ENCODE results near the gene E2F8. TPM values are rescaled to one million over a fixed set of nuclear protein-coding genes. Genes with fewer than 3 reads are reported as not detected.

The E2F8 gene
- total and polyA plus RNA-seq, 2 experiments from 2014 or later: 8.3 to 10.6 TPM

DNA sequence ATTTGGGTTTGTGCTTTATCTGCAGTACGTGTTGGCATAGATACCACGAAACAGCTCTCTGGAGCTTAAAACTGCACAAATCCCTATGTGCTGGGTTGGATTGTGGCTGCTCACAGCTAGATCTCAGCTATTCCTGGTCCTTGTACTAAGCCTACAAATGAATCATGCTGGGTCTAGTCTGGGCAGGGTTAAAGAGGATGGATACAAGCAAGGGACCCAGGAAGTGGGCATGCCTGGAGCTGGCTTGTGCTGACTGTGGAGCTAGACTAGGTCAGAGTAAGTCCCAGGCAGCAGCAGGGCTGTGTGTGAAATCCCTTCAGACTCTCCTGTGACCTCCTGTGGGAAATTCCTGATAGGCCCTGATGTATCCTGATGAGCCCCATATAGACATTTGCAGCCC lies 3.9 kb upstream of the E2F8 start (continued):
- TF ChIP-seq REST (IDR thresholded peaks at IDR 0.05; ENCODE audit: unreplicated experiment) (no peak), NANOG (IDR thresholded peaks at IDR 0.05; ENCODE audit: borderline replicate concordance) (no peak)
- TF ChIP-seq, protein P1, sequence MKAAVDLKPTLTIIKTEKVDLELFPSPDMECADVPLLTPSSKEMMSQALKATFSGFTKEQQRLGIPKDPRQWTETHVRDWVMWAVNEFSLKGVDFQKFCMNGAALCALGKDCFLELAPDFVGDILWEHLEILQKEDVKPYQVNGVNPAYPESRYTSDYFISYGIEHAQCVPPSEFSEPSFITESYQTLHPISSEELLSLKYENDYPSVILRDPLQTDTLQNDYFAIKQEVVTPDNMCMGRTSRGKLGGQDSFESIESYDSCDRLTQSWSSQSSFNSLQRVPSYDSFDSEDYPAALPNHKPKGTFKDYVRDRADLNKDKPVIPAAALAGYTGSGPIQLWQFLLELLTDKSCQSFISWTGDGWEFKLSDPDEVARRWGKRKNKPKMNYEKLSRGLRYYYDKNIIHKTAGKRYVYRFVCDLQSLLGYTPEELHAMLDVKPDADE (IDR thresholded peaks at IDR 0.05): no peak

- no peaks in the 10 kb centered on the region for H4K20me1 ChIP-seq (replicated peaks; ENCODE audit: insufficient read depth)
- no peak overlapping the region for H3K27ac ChIP-seq (ENCODE audit: low read depth)
- ATAC-seq (no peak), DNase-seq (ENCODE audit: low spot score) (no peak)
- no peaks in the 10 kb centered on the region for H3K9me2 ChIP-seq (ENCODE audit: insufficient read depth)
- H3K4me2 ChIP-seq: no peak overlapping the region
- H3K4me1 Mint-ChIP-seq: peaks cover 5% of the 10 kb centered on the region; the same call in 2 of the 3 replicates
- H3K79me2 ChIP-seq (replicated peaks; ENCODE audit: insufficient read depth): no peaks in the 10 kb centered on the region
- H3K4me3 Mint-ChIP-seq: no peak overlapping the region
- peaks cover 15% of the 10 kb centered on the region; the same call in 2 of the 3 replicates for H3K9me3 Mint-ChIP-seq
- peaks cover 4% of the 10 kb centered on the region; the same call in 1 of the 2 replicates for H3F3A ChIP-seq (replicated peaks; ENCODE audit: low read depth)
- no peak overlapping the region for H3K27ac Mint-ChIP-seq
- H3K4me3 ChIP-seq: no peak overlapping the region
- H3K36me3 ChIP-seq (ENCODE audit: insufficient read depth): no peaks in the 10 kb centered on the region
- peaks cover 12% of the 10 kb centered on the region; the same call in 2 of the 3 replicates for H3K36me3 Mint-ChIP-seq (ENCODE audit: low read depth)
- peaks cover 28% of the 10 kb centered on the region for H3K27me3 Mint-ChIP-seq (ENCODE audit: insufficient read depth, low read depth, poor library complexity)
- H3K27me3 ChIP-seq (ENCODE audit: insufficient read depth): peaks cover 32% of the 10 kb centered on the region
- H2AFZ ChIP-seq: no peak overlapping the region
- H3K4me1 ChIP-seq (ENCODE audit: insufficient read depth): no peaks in the 10 kb centered on the region
- no peak for TF ChIP-seq NANOG (IDR thresholded peaks at IDR 0.05; ENCODE audit: borderline replicate concordance)
- TF ChIP-seq POLR2AphosphoS5 (IDR thresholded peaks at IDR 0.05; ENCODE audit: low read depth): no peak
- TF ChIP-seq STAT1 (IDR thresholded peaks at IDR 0.05; ENCODE audit: unreplicated experiment): no peak
- no peak for TF ChIP-seq EZH2phosphoT487 (IDR thresholded peaks at IDR 0.05; ENCODE audit: unreplicated experiment)
- no peak for TF ChIP-seq REST (IDR thresholded peaks at IDR 0.05; ENCODE audit: unreplicated experiment)
- TF ChIP-seq, protein P2, sequence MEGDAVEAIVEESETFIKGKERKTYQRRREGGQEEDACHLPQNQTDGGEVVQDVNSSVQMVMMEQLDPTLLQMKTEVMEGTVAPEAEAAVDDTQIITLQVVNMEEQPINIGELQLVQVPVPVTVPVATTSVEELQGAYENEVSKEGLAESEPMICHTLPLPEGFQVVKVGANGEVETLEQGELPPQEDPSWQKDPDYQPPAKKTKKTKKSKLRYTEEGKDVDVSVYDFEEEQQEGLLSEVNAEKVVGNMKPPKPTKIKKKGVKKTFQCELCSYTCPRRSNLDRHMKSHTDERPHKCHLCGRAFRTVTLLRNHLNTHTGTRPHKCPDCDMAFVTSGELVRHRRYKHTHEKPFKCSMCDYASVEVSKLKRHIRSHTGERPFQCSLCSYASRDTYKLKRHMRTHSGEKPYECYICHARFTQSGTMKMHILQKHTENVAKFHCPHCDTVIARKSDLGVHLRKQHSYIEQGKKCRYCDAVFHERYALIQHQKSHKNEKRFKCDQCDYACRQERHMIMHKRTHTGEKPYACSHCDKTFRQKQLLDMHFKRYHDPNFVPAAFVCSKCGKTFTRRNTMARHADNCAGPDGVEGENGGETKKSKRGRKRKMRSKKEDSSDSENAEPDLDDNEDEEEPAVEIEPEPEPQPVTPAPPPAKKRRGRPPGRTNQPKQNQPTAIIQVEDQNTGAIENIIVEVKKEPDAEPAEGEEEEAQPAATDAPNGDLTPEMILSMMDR (conservative IDR thresholded peaks at IDR 0.05; ENCODE audit: low read depth in 2 of 2): no peak
- no peak for TF ChIP-seq EZH2 (IDR thresholded peaks at IDR 0.05; ENCODE audit: low read depth, unreplicated experiment)
Observed at GRCh38 chr11:19244084-19244483, 3.3 kb upstream of the E2F8 start.
